Prostate gland (tissue), 2 donors: ENCODE measurements around the gene BAX.

Source experiments
- POLR2AphosphoS5 ChIP-seq: sonication (generic); formaldehyde crosslinking; IDR thresholded peaks from one replicate; pipeline ENCODE4 v1.6.1; 2017; ENCODE audit warnings: antibody characterized with exemption
- TF ChIP-seq, protein P1 (sequence below), 4 experiments: fragments of 200-600 bp in 2 of 4; fragments of 450-650 bp in 2 of 4; sonication (generic) in 2 of 4; IDR thresholded peaks; 1 replicate in 3 of 4; 2 replicates in 1 of 4; pipeline ENCODE4 v1.5.1; 2016 to 2019; ENCODE audit warnings: antibody characterized with exemption in 4 of 4, mild to moderate bottlenecking in 2 of 4, moderate library complexity in 2 of 4

DNA sequence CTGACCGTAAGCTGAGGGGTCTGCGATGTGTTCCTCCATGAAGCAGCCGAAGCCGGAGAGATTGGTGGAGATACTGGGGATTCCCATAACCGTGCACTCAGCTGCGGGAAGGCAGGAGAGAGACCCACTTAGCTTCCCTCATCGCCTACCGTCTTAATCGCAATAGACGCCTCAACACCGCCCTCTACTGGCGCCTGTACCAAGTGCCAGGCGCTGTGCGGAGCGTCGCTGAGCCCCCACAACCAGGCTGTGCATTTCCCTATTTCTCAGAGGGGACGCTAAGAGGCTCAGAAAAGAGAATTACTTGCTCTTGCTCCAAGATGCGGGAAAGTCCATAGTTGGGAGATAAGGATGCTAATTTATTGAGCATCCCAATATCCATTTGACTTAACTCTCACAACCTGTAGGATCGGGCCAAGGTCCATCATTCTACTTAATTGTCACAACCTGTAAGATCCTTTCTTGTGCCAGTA lies 16.3 kb downstream of the BAX start:
- TF ChIP-seq, protein P1, sequence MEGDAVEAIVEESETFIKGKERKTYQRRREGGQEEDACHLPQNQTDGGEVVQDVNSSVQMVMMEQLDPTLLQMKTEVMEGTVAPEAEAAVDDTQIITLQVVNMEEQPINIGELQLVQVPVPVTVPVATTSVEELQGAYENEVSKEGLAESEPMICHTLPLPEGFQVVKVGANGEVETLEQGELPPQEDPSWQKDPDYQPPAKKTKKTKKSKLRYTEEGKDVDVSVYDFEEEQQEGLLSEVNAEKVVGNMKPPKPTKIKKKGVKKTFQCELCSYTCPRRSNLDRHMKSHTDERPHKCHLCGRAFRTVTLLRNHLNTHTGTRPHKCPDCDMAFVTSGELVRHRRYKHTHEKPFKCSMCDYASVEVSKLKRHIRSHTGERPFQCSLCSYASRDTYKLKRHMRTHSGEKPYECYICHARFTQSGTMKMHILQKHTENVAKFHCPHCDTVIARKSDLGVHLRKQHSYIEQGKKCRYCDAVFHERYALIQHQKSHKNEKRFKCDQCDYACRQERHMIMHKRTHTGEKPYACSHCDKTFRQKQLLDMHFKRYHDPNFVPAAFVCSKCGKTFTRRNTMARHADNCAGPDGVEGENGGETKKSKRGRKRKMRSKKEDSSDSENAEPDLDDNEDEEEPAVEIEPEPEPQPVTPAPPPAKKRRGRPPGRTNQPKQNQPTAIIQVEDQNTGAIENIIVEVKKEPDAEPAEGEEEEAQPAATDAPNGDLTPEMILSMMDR (IDR thresholded peaks at IDR 0.05) = peak; percentile 78 to 89 (median 82)
- peak; percentile 72 for TF ChIP-seq POLR2AphosphoS5
